ENCODE data around the gene CDKN2B-AS1.

The CDKN2B-AS1 gene

GRCh38 chr9:22088053-22088716, 93.6 kb downstream of the CDKN2B-AS1 start:
- no peak for DNase-seq (ENCODE audit: low read depth)

GRCh38 chr9:22088717-22089061, 94.1 kb downstream of the CDKN2B-AS1 start:
- DNase-seq (ENCODE audit: low read depth) = no peak

- DNase-seq (ENCODE audit: low read depth) = peak; percentile 66
Observed at GRCh38 chr9:22097707-22098106, 103.1 kb downstream of the CDKN2B-AS1 start.

- peak; percentile 69 for DNase-seq (ENCODE audit: low read depth)
Observed at GRCh38 chr9:22098643-22099332, 104.2 kb downstream of the CDKN2B-AS1 start.

- DNase-seq (ENCODE audit: low read depth) = no peak
Observed at GRCh38 chr9:22100626-22101025, 106.0 kb downstream of the CDKN2B-AS1 start.

- no peak for DNase-seq (ENCODE audit: low read depth)
Observed at GRCh38 chr9:22102146-22103053, 107.8 kb downstream of the CDKN2B-AS1 start.

GRCh38 chr9:22103685-22104575, 109.3 kb downstream of the CDKN2B-AS1 start:
- peak; percentile 58 for DNase-seq (ENCODE audit: low read depth)

GRCh38 chr9:22105005-22105722, 110.6 kb downstream of the CDKN2B-AS1 start:
- DNase-seq (ENCODE audit: low read depth) = no peak

GRCh38 chr9:22107202-22108045, 112.8 kb downstream of the CDKN2B-AS1 start:
- peak; percentile 27 for DNase-seq (ENCODE audit: low read depth)

GRCh38 chr9:22108581-22109370, 114.2 kb downstream of the CDKN2B-AS1 start:
- DNase-seq (ENCODE audit: low read depth) = peak; percentile 16

- no peak for DNase-seq (ENCODE audit: low read depth)
Observed at GRCh38 chr9:22111176-22111953, 116.8 kb downstream of the CDKN2B-AS1 start.

GRCh38 chr9:22111954-22112247, 117.3 kb downstream of the CDKN2B-AS1 start:
- DNase-seq (ENCODE audit: low read depth) = peak; percentile 26

GRCh38 chr9:22112870-22113821, 118.6 kb downstream of the CDKN2B-AS1 start:
- DNase-seq (ENCODE audit: low read depth) = no peak

- DNase-seq (ENCODE audit: low read depth) = peak; percentile 14
Observed at GRCh38 chr9:22114956-22115355, 120.4 kb downstream of the CDKN2B-AS1 start.

GRCh38 chr9:22116758-22117157, 122.2 kb downstream of the CDKN2B-AS1 start:
- no peak for DNase-seq (ENCODE audit: low read depth)

GRCh38 chr9:22117511-22118384, 123.2 kb downstream of the CDKN2B-AS1 start:
- DNase-seq (ENCODE audit: low read depth) = peak; percentile 31
